ENCODE measurements around the gene BTBD6. TPM values are rescaled to one million over a fixed set of nuclear protein-coding genes. Genes with fewer than 3 reads are reported as not detected.
"Not testable (repeated sequence)": the region's sequence is repeated elsewhere in the genome, so short reads cannot be mapped to it uniquely, and the experiment has no call there.

Gene BTBD6
- total RNA-seq, 4 donors from 2014 or later: 48.4 to 85.9 (median 53.6) TPM

GRCh38 chr14:105286759-105287144 lies 38.4 kb downstream of the BTBD6 start:
- in situ Hi-C loops (cut with MboI; ENCODE audit: low sequenced_read_pairs in 4 of 4) (no loop called here), intact Hi-C loops (cut with DNase I; ENCODE audit: low total_unique reads) (no loop called here)
- TF ChIP-seq POLR2A (IDR thresholded peaks at IDR 0.05) (no peak), CTCF (IDR thresholded peaks at IDR 0.05 in 4 of 5, conservative IDR thresholded peaks at IDR 0.05 in 1 of 5) (no peak)
- ATAC-seq (no peak), DNase-seq (no peak)
- Histone ChIP-seq H3K36me3 (no peaks in the 10 kb centered on the region), H3K4me3 (no peak overlapping the region), H3K4me1 (peaks cover 0 to under 1% of the 10 kb centered on the region in 2 donors), H3K27ac (no peak overlapping the region), H3K9me3 (no peaks in the 10 kb centered on the region), H3K27me3 (no peaks in the 10 kb centered on the region)

GRCh38 chr14:105287249-105288102 lies 39.1 kb downstream of the BTBD6 start:
- no peak for TF ChIP-seq POLR2A (IDR thresholded peaks at IDR 0.05)
- TF ChIP-seq CTCF (IDR thresholded peaks at IDR 0.05 in 4 of 5, conservative IDR thresholded peaks at IDR 0.05 in 1 of 5): no peak
- no peak overlapping the region for H3K4me3 ChIP-seq
- H3K27me3 ChIP-seq: no peaks in the 10 kb centered on the region
- H3K27ac ChIP-seq: no peak overlapping the region
- no peaks in the 10 kb centered on the region for H3K36me3 ChIP-seq
- H3K9me3 ChIP-seq: no peaks in the 10 kb centered on the region
- in situ Hi-C loops (cut with MboI; ENCODE audit: low sequenced_read_pairs in 4 of 4): no loop called here
- DNase-seq: no peak
- intact Hi-C loops (cut with DNase I; ENCODE audit: low total_unique reads): no loop called here
- H3K4me1 ChIP-seq: no peaks in the 10 kb centered on the region
- ATAC-seq: no peak

- H3K4me3 ChIP-seq; H3K9me3 ChIP-seq; in situ Hi-C loops (cut with MboI; ENCODE audit: low sequenced_read_pairs in 4 of 4); intact Hi-C loops (cut with DNase I; ENCODE audit: low total_unique reads); DNase-seq; ATAC-seq; H3K27ac ChIP-seq; H3K36me3 ChIP-seq; H3K27me3 ChIP-seq: not testable (repeated sequence)
- H3K4me1 ChIP-seq: peaks cover 12% of the 10 kb centered on the region in 2 donors
Observed at GRCh38 chr14:105288936-105289335, 40.6 kb downstream of the BTBD6 start.

- Histone ChIP-seq H3K36me3 (no peaks in the 10 kb centered on the region), H3K9me3 (no peaks in the 10 kb centered on the region), H3K27me3 (no peaks in the 10 kb centered on the region), H3K4me3 (no peak overlapping the region), H3K4me1 (peaks cover 20 to 23% of the 10 kb centered on the region in 2 donors), H3K27ac (no peak overlapping the region)
- TF ChIP-seq CTCF (IDR thresholded peaks at IDR 0.05 in 4 of 5, conservative IDR thresholded peaks at IDR 0.05 in 1 of 5) (no peak), POLR2A (IDR thresholded peaks at IDR 0.05) (no peak)
- in situ Hi-C loops (cut with MboI; ENCODE audit: low sequenced_read_pairs in 4 of 4): no loop called here
- intact Hi-C loops (cut with DNase I; ENCODE audit: low total_unique reads): no loop called here
- DNase-seq (no peak), ATAC-seq (no peak)
Observed at GRCh38 chr14:105290621-105291346, 42.5 kb downstream of the BTBD6 start.
